Mesothelial cell of epicardium (in vitro differentiated cells): ENCODE measurements around the gene CUL1. TPM values are rescaled to one million over a fixed set of nuclear protein-coding genes. Genes with fewer than 3 reads are reported as not detected.

Experiments used
- DNase-seq, 2 experiments: peaks; one replicate each; pipeline ENCODE4 v3.0.0; 2021; ENCODE audit warnings: low spot score in 2 of 2; ENCODE audit not compliant: unreplicated experiment in 2 of 2
- H3K27ac Mint-ChIP-seq: 2 replicates; pipeline ENCODE4 v1.8.0; 2021; ENCODE audit warnings: mixed read lengths
- H3K27me3 Mint-ChIP-seq: 2 replicates; pipeline ENCODE4 v1.8.0; 2021; ENCODE audit warnings: low read depth, mixed read lengths
- H3K36me3 Mint-ChIP-seq: 2 replicates; pipeline ENCODE4 v1.8.0; 2021; ENCODE audit warnings: mixed read lengths
- H3K4me1 Mint-ChIP-seq: 2 replicates; pipeline ENCODE4 v1.8.0; 2021; ENCODE audit warnings: mixed read lengths
- H3K4me3 Mint-ChIP-seq: 2 replicates; pipeline ENCODE4 v1.8.0; 2021; ENCODE audit warnings: mild to moderate bottlenecking, moderate library complexity, mixed read lengths
- H3K9me3 Mint-ChIP-seq: 2 replicates; pipeline ENCODE4 v1.8.0; 2021; ENCODE audit warnings: mixed read lengths
- total RNA-seq: library from RNA; stranded (reverse); gene quantifications from 3 replicates; pipeline ENCODE4 v1.2.1, GENCODE V29; 2021
- TF ChIP-seq, protein P1 (sequence below): fragments of 200-600 bp; sonication (generic); IDR thresholded peaks from one replicate; pipeline ENCODE4 v1.5.0; 2021; ENCODE audit warnings: antibody characterized with exemption; ENCODE audit not compliant: unreplicated experiment

Gene CUL1
- total RNA-seq, 1 donor from 2014 or later, result 60.9 TPM

DNA sequence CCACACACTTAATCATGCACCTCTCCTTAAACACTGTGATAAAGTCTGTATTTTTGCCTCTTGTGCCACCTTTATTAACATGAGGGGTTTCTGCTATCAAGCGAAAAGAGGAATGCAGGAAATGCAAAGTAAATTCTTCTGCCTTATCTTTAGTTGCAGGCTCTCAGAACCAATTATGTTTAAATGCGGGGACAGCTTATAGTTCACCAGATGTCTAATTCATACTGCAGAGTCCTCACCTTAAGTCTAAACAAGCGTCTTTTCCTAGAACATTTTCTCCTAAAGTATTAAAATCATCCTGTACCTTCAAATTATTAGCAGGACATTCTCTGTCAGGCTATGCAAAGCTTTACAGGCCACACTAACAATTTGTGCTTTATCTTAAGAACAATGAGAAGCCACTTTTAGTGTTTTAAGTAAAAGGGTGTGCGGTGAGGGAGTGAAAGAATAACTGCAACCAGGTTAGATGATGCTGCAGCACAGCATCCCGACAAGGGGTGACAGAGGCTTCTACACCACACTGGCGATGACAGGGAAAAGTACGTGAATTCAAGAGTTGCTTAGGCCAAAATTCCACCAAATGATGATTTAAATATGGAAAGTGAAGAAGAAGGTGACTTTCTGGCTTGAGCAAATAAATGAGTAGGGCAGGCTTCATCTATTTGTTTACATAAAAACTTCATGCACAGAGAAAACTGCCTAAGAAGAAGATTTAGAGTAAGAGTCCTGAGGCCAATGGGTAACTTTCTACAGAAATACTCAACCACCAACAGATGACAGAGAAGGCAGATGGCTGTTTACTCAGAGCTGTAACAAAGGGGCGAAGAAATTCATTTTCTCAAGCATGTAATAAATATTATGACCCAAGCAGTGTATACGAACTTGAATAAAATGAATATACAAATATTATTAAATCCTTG is 149.4 kb downstream of the CUL1 start:
- TF ChIP-seq, protein P1, sequence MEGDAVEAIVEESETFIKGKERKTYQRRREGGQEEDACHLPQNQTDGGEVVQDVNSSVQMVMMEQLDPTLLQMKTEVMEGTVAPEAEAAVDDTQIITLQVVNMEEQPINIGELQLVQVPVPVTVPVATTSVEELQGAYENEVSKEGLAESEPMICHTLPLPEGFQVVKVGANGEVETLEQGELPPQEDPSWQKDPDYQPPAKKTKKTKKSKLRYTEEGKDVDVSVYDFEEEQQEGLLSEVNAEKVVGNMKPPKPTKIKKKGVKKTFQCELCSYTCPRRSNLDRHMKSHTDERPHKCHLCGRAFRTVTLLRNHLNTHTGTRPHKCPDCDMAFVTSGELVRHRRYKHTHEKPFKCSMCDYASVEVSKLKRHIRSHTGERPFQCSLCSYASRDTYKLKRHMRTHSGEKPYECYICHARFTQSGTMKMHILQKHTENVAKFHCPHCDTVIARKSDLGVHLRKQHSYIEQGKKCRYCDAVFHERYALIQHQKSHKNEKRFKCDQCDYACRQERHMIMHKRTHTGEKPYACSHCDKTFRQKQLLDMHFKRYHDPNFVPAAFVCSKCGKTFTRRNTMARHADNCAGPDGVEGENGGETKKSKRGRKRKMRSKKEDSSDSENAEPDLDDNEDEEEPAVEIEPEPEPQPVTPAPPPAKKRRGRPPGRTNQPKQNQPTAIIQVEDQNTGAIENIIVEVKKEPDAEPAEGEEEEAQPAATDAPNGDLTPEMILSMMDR, result no peak
- H3K36me3 Mint-ChIP-seq, result no peaks in the 10 kb centered on the region
- no peaks in the 10 kb centered on the region for H3K27me3 Mint-ChIP-seq
- peak overlapping the region; percentile 87 for H3K27ac Mint-ChIP-seq
- no peak for DNase-seq
- no peaks in the 10 kb centered on the region for H3K9me3 Mint-ChIP-seq
- peaks cover 34% of the 10 kb centered on the region for H3K4me1 Mint-ChIP-seq
- H3K4me3 Mint-ChIP-seq, result no peak overlapping the region

DNA sequence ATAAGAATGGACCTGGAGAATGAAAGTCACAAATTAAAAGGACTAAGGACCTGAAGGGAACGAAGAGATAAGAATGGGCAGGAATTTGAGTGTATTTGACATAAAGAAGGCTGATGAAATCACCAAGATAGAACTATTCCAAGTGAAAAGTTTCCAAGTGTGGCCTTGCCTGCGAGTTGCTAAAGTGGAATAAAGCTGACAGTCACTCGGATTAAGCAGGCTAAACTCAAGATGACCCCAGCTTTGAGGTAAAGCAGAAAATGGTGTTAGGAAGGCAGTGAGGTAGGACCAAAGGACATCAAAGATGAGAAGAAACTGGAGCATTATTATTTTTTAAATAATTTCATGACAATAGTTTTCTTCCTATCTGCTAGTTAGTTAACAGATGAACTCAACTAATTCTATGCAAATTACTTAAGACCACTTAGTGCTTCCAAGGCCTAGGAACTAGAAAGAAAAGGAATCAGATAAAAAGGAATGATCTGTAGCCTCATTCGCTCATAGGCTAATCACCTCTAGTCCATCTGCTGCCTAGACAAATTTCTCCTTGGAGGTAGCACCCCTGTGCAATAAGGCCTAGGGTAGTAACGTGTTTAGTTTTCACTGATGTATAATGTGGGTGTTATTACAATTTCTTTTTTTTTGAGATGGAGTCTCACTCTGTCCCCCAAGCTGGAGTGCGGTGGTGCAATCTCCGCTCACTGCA is 150.8 kb downstream of the CUL1 start:
- Mint-ChIP-seq H3K4me1 (peaks cover 34% of the 10 kb centered on the region), H3K36me3 (no peaks in the 10 kb centered on the region)

DNA sequence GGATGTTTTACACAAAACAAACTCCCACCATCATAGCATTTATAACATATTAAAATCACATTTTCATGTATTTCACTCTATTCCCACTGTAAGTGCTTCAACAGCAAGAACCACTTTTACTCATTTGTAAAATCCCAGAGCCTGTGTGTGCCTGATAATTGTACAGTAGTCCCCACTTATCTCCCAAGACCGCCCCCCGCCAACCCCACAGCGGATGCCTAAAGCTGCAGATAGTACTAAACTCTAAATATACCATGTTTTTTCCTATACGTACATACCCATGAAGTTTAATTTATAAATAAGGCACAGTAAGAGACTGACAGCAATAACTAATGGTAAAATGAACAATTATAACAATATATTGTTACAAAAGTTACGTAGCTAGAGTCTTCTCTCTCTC is 151.9 kb downstream of the CUL1 start:
- H3K27ac Mint-ChIP-seq, result peak overlapping the region; percentile 77
- H3K4me1 Mint-ChIP-seq, result peaks cover 38% of the 10 kb centered on the region
- no peak overlapping the region for H3K4me3 Mint-ChIP-seq
- no peak for DNase-seq
- no peaks in the 10 kb centered on the region for H3K27me3 Mint-ChIP-seq
- H3K9me3 Mint-ChIP-seq, result no peaks in the 10 kb centered on the region
- TF ChIP-seq, protein P1, result no peak
- no peaks in the 10 kb centered on the region for H3K36me3 Mint-ChIP-seq

More for the DNA sequence above, 150.8 kb downstream of the CUL1 start:
- TF ChIP-seq, protein P1, result no peak
- peak overlapping the region; percentile 85 for H3K27ac Mint-ChIP-seq
- no peaks in the 10 kb centered on the region for H3K27me3 Mint-ChIP-seq
- no peak for DNase-seq
- H3K4me3 Mint-ChIP-seq, result no peak overlapping the region
- no peaks in the 10 kb centered on the region for H3K9me3 Mint-ChIP-seq

Other genes with a start within 250 kb of the CUL1 start
- gene C7orf33, start 108.1 kb upstream of the CUL1 start, total RNA-seq, result not detected in 3 replicates
- gene EZH2, start 185.4 kb downstream of the CUL1 start, total RNA-seq, result 27.4 to 29.2 TPM (median 28.6 TPM) in 3 replicates